ENCODE measurements around the gene SLC2A1. TPM values are rescaled to one million over a fixed set of nuclear protein-coding genes. Genes with fewer than 3 reads are reported as not detected.

Gene SLC2A1
- total RNA-seq, 2 experiments from 2014 or later, result 115 to 125 TPM

GRCh38 chr1:42965378-42965777, 6.7 kb upstream of the SLC2A1 start:
- ChIA-PET CTCF (no interaction called here), POLR2A (no interaction called here)
- intact Hi-C loops (cut with DNase I, micrococcal nuclease), result no loop called here
- Mint-ChIP-seq H3K4me1 (peaks cover 22% of the 10 kb centered on the region), H3K9me3 (ENCODE audit: low read depth) (no peaks in the 10 kb centered on the region), H3K4me3 (no peak overlapping the region), H3K27me3 (peaks cover 6% of the 10 kb centered on the region), H3K36me3 (ENCODE audit: low read depth) (no peaks in the 10 kb centered on the region), H3K27ac (no peak overlapping the region)
- ATAC-seq, result no peak
- DNase-seq, result no peak

GRCh38 chr1:42964044-42964812, 5.6 kb upstream of the SLC2A1 start:
- ATAC-seq (no peak), DNase-seq (no peak)
- POLR2A ChIA-PET, result interaction anchor here (0.7 kb wide), 1 partner anchor 9 kb away, joined by 3 read pairs; no protein-coding TSS in a partner anchor
- Mint-ChIP-seq H3K27ac (no peak overlapping the region), H3K9me3 (ENCODE audit: low read depth) (no peaks in the 10 kb centered on the region), H3K27me3 (peaks cover 6% of the 10 kb centered on the region), H3K4me3 (no peak overlapping the region), H3K4me1 (peaks cover 24% of the 10 kb centered on the region), H3K36me3 (ENCODE audit: low read depth) (no peaks in the 10 kb centered on the region)
- CTCF ChIA-PET, result interaction anchor here (0.6 kb wide), 1 partner anchor 107 kb away, joined by 3 read pairs; no protein-coding TSS in a partner anchor
- intact Hi-C loops (cut with DNase I, micrococcal nuclease), result no loop called here

DNA sequence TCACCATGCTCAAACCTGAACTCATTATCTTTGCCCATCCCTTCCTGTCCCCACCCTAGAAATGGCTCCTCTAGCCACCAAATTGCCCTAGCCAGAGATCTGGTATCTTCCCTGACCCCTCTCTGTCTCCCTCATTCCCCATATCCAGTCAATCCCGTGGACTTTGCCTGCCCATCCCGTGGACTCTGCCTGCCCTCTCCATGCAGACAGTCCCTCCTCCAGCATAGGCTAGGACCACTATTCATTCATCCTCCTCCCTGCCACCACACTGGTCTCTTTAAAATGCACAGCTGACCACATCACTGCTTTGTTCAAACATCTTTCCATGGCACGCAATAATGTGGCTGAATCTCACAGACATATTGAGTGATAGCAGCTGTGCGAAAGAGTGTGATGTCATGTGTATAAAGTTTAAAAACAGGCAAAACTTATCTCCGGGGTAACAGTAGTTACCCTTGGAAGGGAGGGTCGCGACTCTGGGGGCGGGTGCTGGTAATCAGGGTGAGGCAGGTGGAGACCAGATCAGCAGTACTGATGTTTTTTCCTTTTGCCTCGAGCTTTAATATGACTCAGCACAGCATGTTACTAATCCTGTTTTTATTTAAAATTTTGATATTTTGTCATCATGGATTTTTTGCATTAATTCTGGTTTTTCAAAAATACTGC, 4.8 kb upstream of the SLC2A1 start:
- intact Hi-C loops (cut with DNase I, micrococcal nuclease), result no loop called here
- DNase-seq (peak; percentile 52), ATAC-seq (no peak)
- Mint-ChIP-seq H3K9me3 (ENCODE audit: low read depth) (no peaks in the 10 kb centered on the region), H3K4me1 (peaks cover 24% of the 10 kb centered on the region), H3K27ac (peak overlapping the region; percentile 59), H3K36me3 (ENCODE audit: low read depth) (peaks cover 2% of the 10 kb centered on the region), H3K27me3 (peaks cover 6% of the 10 kb centered on the region), H3K4me3 (no peak overlapping the region)
- ChIA-PET CTCF (interaction anchor here (1.1 kb wide), 1 partner anchor 40 kb away, joined by 3 read pairs; no protein-coding TSS in a partner anchor), POLR2A (interaction anchor here (0.7 to 1.0 kb wide), 2 partner anchors 8 to 32 kb away, joined by 3 read pairs; no protein-coding TSS in a partner anchor)

DNA sequence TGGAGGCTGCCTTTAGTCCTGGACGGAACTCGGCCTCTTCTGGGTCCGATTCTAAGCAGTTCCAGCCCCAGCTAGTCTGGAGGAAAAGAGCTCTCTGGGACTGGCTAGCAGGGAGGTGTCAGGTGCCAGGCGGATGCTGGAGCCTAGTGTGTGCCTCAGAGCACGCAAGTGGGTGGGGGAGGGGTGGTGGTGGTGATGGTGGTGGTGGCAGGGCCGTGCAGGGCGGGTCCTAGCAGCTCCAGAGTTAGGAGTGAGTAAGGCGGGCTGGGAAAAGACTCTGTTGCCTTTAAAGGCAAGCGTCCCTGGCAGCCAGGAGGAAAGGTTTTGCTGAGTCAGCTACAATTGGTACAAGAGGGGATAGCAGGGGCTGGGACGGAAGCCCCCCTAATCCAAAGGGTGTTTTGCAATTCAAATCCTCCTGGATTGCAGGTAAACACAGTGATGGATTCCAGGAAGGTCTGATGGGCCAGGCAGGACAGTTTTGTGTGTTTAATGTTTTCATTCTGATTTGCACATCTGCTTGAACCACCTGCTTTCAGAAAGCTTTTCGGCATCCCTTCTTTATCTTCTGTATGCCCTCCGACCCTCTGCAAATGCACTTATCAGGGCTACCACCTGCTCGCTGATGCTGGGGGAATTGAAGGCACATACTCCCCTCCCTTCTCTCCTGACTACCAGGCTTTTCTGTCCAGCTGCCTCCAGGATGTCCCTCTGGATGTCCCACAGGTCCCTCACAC, 4.1 kb upstream of the SLC2A1 start:
- peaks cover 6% of the 10 kb centered on the region for H3K27me3 Mint-ChIP-seq

GRCh38 chr1:42961312-42962091, 2.8 kb upstream of the SLC2A1 start:
- Mint-ChIP-seq H3K9me3 (ENCODE audit: low read depth) (no peaks in the 10 kb centered on the region), H3K36me3 (ENCODE audit: low read depth) (peaks cover 15% of the 10 kb centered on the region), H3K27me3 (peaks cover 6% of the 10 kb centered on the region), H3K4me3 (no peak overlapping the region), H3K27ac (no peak overlapping the region), H3K4me1 (peaks cover 24% of the 10 kb centered on the region)
- DNase-seq, result no peak
- ATAC-seq, result no peak
- ChIA-PET CTCF (interaction anchor here (0.5 to 1.4 kb wide), 5 partner anchors 10 to 1980 kb away, joined by 3 to 4 read pairs (median 3); no protein-coding TSS in a partner anchor), POLR2A (interaction anchor here (0.6 to 1.3 kb wide), 2 partner anchors 10 kb away, joined by 3 to 4 read pairs; no protein-coding TSS in a partner anchor)
- intact Hi-C loops (cut with DNase I, micrococcal nuclease), result no loop called here

More for the DNA sequence above, 4.1 kb upstream of the SLC2A1 start:
- intact Hi-C loops (cut with DNase I, micrococcal nuclease), result no loop called here
- CTCF ChIA-PET, result interaction anchor here (0.7 to 1.1 kb wide), 2 partner anchors 40 to 1350 kb away, joined by 3 read pairs; no protein-coding TSS in a partner anchor
- Mint-ChIP-seq H3K27ac (peak overlapping the region; percentile 59), H3K4me1 (peaks cover 24% of the 10 kb centered on the region), H3K9me3 (ENCODE audit: low read depth) (no peaks in the 10 kb centered on the region), H3K36me3 (ENCODE audit: low read depth) (peaks cover 2% of the 10 kb centered on the region), H3K4me3 (no peak overlapping the region)
- POLR2A ChIA-PET, result interaction anchor here (0.6 to 1.0 kb wide), 2 partner anchors 11 to 31 kb away, joined by 3 read pairs; no protein-coding TSS in a partner anchor
- no peak for ATAC-seq
- DNase-seq, result peak; percentile 63

DNA sequence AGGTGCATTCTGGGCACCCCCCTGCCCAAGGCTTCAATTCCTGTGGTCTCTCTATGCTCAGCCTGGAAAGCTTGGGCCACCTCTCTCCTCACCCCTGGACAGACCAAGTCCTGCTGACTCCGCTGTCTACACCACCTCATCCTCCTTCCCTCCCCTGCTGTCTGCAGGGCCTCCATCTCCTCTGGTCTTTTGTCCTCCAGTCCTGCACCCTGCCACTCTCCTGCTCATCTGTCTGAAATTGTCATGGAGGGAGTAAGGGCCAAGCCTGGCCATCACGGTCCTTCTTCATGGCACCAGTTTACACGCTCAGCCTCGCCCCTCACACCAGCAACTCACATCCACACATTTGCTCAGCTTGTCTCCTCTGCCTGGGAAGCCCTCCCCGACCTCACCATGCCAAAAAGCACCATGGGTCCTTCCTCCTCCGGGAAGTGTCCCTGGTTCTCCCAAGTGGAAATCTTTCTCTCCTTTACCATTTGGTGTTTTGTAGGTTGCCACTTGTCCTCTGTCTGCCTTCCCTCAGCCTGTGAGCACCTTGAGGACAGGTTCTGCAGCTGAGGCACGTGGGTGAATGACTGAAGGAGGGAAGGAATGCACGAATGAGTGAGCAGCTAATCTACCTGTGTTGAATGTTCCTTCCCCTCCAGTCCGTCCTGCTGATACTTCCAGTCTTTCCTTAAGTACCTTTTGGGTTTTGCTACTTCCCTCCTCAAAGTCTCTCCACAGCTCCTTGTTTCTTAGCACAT, 2.1 kb upstream of the SLC2A1 start:
- ATAC-seq, result no peak
- Mint-ChIP-seq H3K27me3 (peaks cover 6% of the 10 kb centered on the region), H3K36me3 (ENCODE audit: low read depth) (peaks cover 20% of the 10 kb centered on the region), H3K9me3 (ENCODE audit: low read depth) (no peaks in the 10 kb centered on the region), H3K27ac (no peak overlapping the region), H3K4me3 (peak overlapping the region; percentile 7), H3K4me1 (peaks cover 28% of the 10 kb centered on the region)
- intact Hi-C loops (cut with DNase I, micrococcal nuclease), result no loop called here
- DNase-seq, result no peak
- CTCF ChIA-PET, result interaction anchor here (0.5 to 1.4 kb wide), 8 partner anchors 11 to 1980 kb away, joined by 3 to 4 read pairs (median 3); no protein-coding TSS in a partner anchor
- POLR2A ChIA-PET, result interaction anchor here (1.3 kb wide), 1 partner anchor 9 kb away, joined by 4 read pairs; no protein-coding TSS in a partner anchor

DNA sequence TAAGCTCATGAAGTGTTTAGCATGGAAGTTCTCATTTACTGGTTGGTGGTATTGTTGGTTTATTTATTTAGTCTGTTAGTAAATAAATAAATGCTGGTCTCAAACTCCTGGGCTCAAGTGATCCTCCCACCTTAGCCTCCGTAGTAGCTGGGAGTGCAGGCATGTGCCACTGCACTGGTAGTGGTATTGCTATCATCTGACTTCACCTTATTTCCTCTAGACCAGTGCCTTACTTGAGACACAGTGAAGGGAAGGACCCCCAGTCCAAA, 1.4 kb upstream of the SLC2A1 start:
- intact Hi-C loops (cut with DNase I, micrococcal nuclease), result no loop called here
- ChIA-PET POLR2A (interaction anchor here (1.1 to 1.6 kb wide), 3 partner anchors 10 to 193 kb away, joined by 5 to 7 read pairs (median 6); partner anchors contain the start of genes C1orf50 and P3H1), CTCF (interaction anchor here (1.1 to 1.3 kb wide), 3 partner anchors 13 to 114 kb away, joined by 3 to 4 read pairs (median 3); no protein-coding TSS in a partner anchor)
- H3K9me3 Mint-ChIP-seq (ENCODE audit: low read depth), result no peaks in the 10 kb centered on the region
- H3K4me3 Mint-ChIP-seq, result peak overlapping the region; percentile 89
- no peak for ATAC-seq
- H3K4me1 Mint-ChIP-seq, result peaks cover 35% of the 10 kb centered on the region
- H3K27me3 Mint-ChIP-seq, result peaks cover 6% of the 10 kb centered on the region
- H3K27ac Mint-ChIP-seq, result no peak overlapping the region
- DNase-seq, result no peak
- H3K36me3 Mint-ChIP-seq (ENCODE audit: low read depth), result peaks cover 27% of the 10 kb centered on the region

DNA sequence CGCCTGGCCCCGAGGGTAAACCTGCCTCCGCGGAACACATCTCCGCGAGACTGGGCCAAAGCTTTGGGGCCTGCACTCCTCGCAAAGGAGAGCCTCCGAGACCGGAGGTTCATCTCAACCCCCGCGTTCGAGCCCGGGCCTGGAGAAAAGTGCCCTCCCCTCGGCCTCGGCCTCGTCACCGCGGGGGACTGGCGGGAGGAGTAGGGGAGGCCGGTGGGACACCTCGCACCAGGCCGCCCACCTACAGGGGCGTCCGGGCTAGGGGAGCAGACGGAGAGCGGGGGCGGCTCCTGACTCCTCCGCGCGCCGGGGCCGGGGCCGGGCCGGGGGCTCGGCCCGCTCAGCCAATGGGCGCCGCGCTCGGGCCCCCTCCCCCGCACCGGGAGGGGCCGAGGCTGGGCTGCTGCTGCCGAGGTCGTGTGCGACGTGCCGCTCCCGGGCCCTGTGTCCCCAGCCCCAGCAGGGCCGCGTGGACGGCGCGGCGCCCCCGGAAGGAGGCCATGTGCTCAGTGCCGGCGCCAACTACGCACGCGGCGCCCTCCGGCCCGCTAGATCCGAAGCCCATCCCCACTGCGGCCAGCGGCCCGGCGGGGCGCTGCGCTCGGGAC, 684 bp downstream of the SLC2A1 start:
- POLR2A ChIA-PET, result no interaction called here
- DNase-seq (peak; percentile 87), ATAC-seq (peak; percentile 48)
- Mint-ChIP-seq H3K4me1 (peaks cover 47% of the 10 kb centered on the region), H3K4me3 (peak overlapping the region; percentile 89), H3K27me3 (peaks cover 4% of the 10 kb centered on the region), H3K36me3 (ENCODE audit: low read depth) (peaks cover 40% of the 10 kb centered on the region), H3K27ac (peak overlapping the region; percentile 89), H3K9me3 (ENCODE audit: low read depth) (no peaks in the 10 kb centered on the region)
- CTCF ChIA-PET, result interaction anchor here (1.3 kb wide), 1 partner anchor 45 kb away, joined by 5 read pairs; no protein-coding TSS in a partner anchor
- intact Hi-C loops (cut with DNase I, micrococcal nuclease), result loop anchor here (1.0 to 5.0 kb wide), 15 partner anchors 17 to 1073 kb away; partner anchors contain the start of genes C1orf50 (in 2 of the 2), P3H1 (in 2 of the 2), CFAP57 (in 1 of the 2) and EBNA1BP2 (in 1 of the 2)

GRCh38 chr1:42957229-42957879, 1.3 kb downstream of the SLC2A1 start:
- peaks cover 41% of the 10 kb centered on the region for H3K36me3 Mint-ChIP-seq (ENCODE audit: low read depth)
- H3K4me3 Mint-ChIP-seq, result peak overlapping the region; percentile 89
- CTCF ChIA-PET, result interaction anchor here (1.0 to 1.3 kb wide), 2 partner anchors 35 to 44 kb away, joined by 5 to 9 read pairs; no protein-coding TSS in a partner anchor
- no peaks in the 10 kb centered on the region for H3K9me3 Mint-ChIP-seq (ENCODE audit: low read depth)
- H3K4me1 Mint-ChIP-seq, result peaks cover 54% of the 10 kb centered on the region
- DNase-seq (peak; percentile 38), ATAC-seq (no peak)
- H3K27me3 Mint-ChIP-seq, result peaks cover 4% of the 10 kb centered on the region
- peak overlapping the region; percentile 89 for H3K27ac Mint-ChIP-seq
- POLR2A ChIA-PET, result interaction anchor here (1.1 to 2.8 kb wide), 2 partner anchors 11 to 20 kb away, joined by 3 to 20 read pairs; no protein-coding TSS in a partner anchor
- intact Hi-C loops (cut with DNase I, micrococcal nuclease), result loop anchor here in 1 of 2 experiments (1.0 to 5.0 kb wide), 2 partner anchors 299 to 430 kb away; partner anchors contain the start of genes MED8, PPIH and SZT2
